Measurements from ENCODE around the gene BRIP1. TPM values are rescaled to one million over a fixed set of nuclear protein-coding genes. Genes with fewer than 3 reads are reported as not detected.
"Not testable (repeated sequence)": the region's sequence is repeated elsewhere in the genome, so short reads cannot be mapped to it uniquely, and the experiment has no call there.

The BRIP1 gene
- total RNA-seq, 2 donors from 2014 or later = 24.1 to 24.3 TPM

DNA sequence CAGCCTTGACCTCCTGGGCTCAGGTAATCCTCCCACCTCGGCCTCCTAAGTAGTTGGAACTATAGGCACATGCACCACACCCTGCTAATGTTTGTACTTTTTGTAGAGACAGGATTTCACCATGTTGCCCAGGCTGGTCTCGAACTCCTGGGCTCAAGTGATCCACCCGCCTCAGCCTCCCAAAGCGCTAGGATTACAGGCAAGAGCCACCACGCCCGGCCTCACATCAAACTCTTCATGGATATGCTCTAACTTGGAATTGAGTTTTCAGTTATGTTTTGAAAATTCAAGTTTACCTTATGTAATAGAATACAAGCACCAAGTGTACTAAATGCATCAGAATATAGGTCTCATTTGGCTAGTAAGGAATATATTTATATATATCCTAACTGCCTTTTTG lies 119.6 kb downstream of the BRIP1 start:
- Mint-ChIP-seq H3K27ac (no peak overlapping the region), H3K36me3 (peaks cover 28 to 52% of the 10 kb centered on the region in 2 donors)
- no peak for ATAC-seq

DNA sequence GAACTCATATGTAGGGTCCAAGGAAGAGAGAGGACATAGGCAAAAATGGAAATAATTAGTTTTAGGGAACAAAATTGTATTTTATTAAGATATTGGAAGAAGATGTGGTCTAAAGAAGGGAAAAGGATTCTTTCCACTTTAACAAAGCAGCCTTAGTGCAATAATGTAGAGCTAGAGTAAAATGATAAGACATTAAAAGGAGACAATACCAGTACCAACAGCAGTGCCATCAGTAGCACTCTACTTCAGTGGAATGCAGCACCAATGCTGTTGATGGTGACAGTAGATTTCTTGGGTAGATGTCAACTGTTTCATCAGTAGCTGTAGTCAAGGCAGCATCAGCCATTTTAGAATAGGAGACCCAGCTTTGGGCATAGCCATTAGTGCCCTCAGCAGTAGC lies 124.3 kb downstream of the BRIP1 start:
- Mint-ChIP-seq H3K27ac (no peak overlapping the region), H3K9me3 (peaks cover 5 to 10% of the 10 kb centered on the region in 2 donors), H3K36me3 (peaks cover 18 to 45% of the 10 kb centered on the region in 2 donors)
- DNase-seq (ENCODE audit: low spot score in 2 of 2) (no peak), ATAC-seq (no peak)

More for the DNA sequence above, 119.6 kb downstream of the BRIP1 start:
- H3K9me3 Mint-ChIP-seq = peaks cover 13 to 14% of the 10 kb centered on the region in 2 donors
- no peak for DNase-seq (ENCODE audit: low spot score in 2 of 2)

DNA sequence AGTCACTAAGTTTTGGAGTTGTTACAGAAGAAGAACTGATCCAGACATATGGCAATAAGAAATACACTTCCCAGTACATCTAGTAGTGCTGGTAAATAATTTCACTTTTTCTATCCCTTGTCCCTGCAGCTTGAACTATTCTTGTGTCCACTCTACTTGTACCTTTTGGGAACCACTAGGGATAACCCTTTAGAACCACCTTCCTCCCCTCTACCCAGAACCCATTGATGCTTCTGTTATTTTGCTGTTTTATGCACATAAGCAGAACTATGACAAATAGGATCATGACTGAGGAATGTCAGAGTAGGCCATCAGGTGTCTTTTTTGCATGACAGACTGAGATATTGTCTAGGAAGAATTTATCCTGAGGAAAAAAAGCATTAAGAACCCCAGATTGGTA lies 125.1 kb downstream of the BRIP1 start:
- no peak overlapping the region for H3K27ac Mint-ChIP-seq
- H3K9me3 Mint-ChIP-seq = peaks cover 5 to 10% of the 10 kb centered on the region in 2 donors
- DNase-seq (ENCODE audit: low spot score in 2 of 2) (no peak), ATAC-seq (no peak)
- peaks cover 18 to 45% of the 10 kb centered on the region in 2 donors for H3K36me3 Mint-ChIP-seq

DNA sequence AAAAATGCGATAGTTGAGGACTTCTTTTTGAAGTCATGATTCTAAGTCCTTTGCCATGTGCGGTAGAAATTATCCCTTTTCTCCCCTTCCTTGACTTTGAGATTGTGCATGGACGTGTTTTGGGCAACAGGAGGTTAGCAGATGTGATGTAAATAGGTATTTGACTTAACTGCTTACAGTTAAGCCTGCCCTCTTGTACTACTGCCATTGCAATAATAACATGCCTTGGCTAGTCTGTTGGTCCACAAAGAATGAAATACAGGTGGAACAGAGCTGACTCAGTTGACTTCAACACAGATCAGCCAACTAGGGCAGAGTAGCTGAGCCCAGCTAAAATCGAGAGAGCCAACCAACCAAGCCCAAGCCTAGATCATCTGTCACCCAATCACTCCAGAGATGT lies 125.5 kb downstream of the BRIP1 start:
- no peak overlapping the region for H3K27ac Mint-ChIP-seq
- ATAC-seq (no peak), DNase-seq (ENCODE audit: low spot score in 2 of 2) (no peak)
- H3K36me3 Mint-ChIP-seq = peaks cover 18 to 45% of the 10 kb centered on the region in 2 donors
- H3K9me3 Mint-ChIP-seq = peaks cover 5 to 10% of the 10 kb centered on the region in 2 donors

DNA sequence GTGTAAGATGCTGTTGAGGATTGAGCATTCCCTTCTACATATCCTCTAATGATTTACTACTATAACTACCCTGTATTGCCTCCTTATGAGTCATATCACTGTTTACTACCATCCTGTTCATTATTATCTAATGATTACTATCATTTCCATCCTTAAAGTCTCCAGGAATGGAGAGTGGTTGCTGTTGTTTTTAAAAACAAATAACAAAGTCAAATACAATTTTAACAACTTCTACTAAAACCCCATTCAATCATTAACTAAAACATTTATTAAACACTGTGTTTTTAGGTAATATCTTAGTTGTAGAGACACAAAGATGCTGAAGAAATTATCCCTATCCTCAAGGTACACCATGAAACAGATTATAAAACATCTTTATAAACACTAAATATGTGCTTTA lies 126.9 kb downstream of the BRIP1 start:
- H3K27ac Mint-ChIP-seq = no peak overlapping the region
- no peak for ATAC-seq

DNA sequence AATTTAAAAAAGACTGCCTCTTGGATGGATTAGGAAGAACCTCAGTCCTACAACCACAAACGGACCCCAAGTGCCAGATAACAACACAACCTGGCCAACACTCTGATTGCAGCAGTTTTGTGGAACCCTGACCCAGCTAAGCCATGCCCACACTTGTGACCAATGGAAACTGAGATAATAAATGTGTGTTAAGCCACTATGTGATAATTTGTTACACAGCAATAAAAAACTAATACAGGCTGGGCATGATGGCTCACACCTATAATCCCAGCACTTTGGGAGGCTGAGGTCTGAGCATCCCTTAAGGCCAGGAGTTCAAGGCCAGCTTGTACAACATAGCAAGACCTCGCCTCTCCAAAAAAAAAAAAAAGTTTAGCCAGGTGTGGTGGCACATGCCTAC lies 127.5 kb downstream of the BRIP1 start:
- ATAC-seq (no peak), DNase-seq (ENCODE audit: low spot score in 2 of 2) (no peak)
- H3K9me3 Mint-ChIP-seq = peaks cover 0 to 4% of the 10 kb centered on the region in 2 donors
- H3K27ac Mint-ChIP-seq = no peak overlapping the region
- H3K36me3 Mint-ChIP-seq = peaks cover 5 to 26% of the 10 kb centered on the region in 2 donors

More for the DNA sequence above, 126.9 kb downstream of the BRIP1 start:
- no peak for DNase-seq (ENCODE audit: low spot score in 2 of 2)
- Mint-ChIP-seq H3K9me3 (peaks cover 3 to 9% of the 10 kb centered on the region in 2 donors), H3K36me3 (peaks cover 11 to 33% of the 10 kb centered on the region in 2 donors)

DNA sequence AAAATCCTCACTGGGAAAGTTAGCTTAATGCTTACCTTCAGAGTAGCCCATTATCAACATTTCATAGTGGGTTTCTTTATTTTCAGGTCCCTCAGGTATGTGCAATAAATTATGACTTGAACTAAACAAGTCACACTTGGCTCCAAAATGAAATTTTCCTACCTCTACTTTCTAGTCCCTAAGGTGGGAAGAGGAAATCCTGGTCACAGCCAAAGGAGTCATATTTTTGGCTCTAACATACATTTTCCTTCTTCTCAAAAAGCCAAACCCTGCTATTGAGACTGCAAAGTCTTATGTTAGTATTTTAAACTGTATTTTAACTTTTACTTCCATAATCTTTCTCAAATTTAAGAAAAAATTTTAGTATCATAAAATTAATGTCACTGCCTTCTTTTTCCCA lies 128.9 kb downstream of the BRIP1 start:
- Mint-ChIP-seq H3K36me3 (peaks cover 5 to 16% of the 10 kb centered on the region in 2 donors), H3K27ac (no peak overlapping the region), H3K9me3 (peaks cover 0 to 4% of the 10 kb centered on the region in 2 donors)
- DNase-seq (ENCODE audit: low spot score in 2 of 2) (no peak), ATAC-seq (no peak)

DNA sequence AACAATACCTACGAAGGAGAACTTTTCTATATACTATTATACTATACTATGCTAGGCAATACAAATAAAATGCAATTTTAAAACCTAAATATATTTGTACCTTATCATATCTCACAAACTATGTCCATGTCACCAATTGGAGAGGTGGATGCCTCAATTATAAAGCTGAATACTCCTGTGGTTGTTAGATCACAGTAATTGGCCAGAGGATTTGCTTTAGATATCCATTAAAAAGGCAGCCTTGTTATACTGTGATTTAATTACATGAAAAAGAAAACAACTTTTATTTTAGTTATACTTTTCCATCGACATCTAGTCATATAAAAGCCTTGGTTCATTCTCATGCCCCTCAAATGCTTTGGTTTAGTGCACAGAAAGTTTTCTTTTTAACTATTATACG lies 129.3 kb downstream of the BRIP1 start:
- no peak overlapping the region for H3K27ac Mint-ChIP-seq
- ATAC-seq (no peak), DNase-seq (ENCODE audit: low spot score in 2 of 2) (no peak)
- peaks cover 0 to 4% of the 10 kb centered on the region in 2 donors for H3K9me3 Mint-ChIP-seq
- peaks cover 5 to 11% of the 10 kb centered on the region in 2 donors for H3K36me3 Mint-ChIP-seq

DNA sequence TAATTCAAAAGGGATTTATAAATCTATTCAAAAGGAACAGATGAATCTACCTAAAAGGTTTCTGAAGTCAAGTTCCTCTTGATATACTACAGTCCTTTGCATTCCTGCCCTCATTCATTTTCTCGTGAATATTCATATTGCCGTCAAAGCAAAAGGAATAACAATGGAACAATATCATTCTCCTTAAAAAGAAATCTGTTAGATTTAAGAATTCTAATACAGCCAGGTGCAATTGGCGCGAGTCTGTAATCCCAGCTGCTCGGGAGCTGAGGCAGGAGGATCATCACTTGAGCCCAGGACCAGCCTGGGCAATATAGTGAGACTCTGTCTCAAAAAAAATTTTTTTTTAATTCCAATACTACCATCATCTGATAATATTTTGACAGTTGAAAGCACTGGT lies 130.3 kb downstream of the BRIP1 start:
- ATAC-seq (no peak), DNase-seq (ENCODE audit: low spot score in 2 of 2) (no peak)
- Mint-ChIP-seq H3K36me3 (peaks cover 4 to 13% of the 10 kb centered on the region in 2 donors), H3K9me3 (peaks cover 0 to 4% of the 10 kb centered on the region in 2 donors), H3K27ac (no peak overlapping the region)

DNA sequence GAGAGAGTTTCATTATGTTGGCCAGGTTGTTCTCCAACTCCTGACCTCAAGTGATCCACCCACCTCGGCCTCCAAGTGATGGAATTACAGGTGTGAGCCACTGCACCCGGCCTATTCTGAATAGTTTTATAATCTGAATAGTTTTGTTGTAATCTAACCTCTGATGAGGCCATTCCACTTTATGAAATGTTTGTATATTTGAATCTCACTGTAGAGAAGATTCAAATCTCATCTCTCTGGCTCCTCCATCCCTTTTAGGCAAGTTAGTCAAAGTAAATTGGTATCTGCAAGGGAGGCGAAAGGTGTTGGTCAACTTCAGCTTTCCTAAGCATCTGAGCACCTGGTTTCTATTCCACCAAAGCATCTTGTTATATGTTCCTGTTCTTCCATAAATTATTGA lies 131.2 kb downstream of the BRIP1 start:
- DNase-seq (ENCODE audit: low spot score in 2 of 2) (no peak), ATAC-seq (no peak)
- Mint-ChIP-seq H3K36me3 (peaks cover 0 to 7% of the 10 kb centered on the region in 2 donors), H3K27ac (no peak overlapping the region), H3K9me3 (no peaks in the 10 kb centered on the region)

DNA sequence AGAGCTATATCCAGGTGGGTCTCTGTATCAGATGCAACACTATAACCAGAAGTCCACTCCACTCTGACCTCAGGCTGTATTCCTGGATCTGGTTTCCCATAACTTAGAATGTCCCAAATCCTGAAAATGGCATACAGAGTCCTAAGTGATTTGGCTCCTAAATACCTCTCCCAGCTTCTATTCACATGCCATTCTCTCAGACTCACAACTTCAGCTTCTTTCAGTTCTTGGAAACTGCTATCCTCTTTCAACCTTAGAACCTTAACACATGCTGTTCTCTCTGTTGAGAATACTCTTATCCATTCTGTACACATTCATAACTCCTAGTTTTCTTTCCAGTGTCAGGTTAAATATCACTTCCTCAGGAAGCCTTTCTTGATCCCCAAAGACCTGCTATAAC lies 132.0 kb downstream of the BRIP1 start:
- Mint-ChIP-seq H3K36me3 (peaks cover 0 to 7% of the 10 kb centered on the region in 2 donors), H3K9me3 (no peaks in the 10 kb centered on the region), H3K27ac (no peak overlapping the region)
- no peak for DNase-seq (ENCODE audit: low spot score in 2 of 2)
- ATAC-seq = no peak

DNA sequence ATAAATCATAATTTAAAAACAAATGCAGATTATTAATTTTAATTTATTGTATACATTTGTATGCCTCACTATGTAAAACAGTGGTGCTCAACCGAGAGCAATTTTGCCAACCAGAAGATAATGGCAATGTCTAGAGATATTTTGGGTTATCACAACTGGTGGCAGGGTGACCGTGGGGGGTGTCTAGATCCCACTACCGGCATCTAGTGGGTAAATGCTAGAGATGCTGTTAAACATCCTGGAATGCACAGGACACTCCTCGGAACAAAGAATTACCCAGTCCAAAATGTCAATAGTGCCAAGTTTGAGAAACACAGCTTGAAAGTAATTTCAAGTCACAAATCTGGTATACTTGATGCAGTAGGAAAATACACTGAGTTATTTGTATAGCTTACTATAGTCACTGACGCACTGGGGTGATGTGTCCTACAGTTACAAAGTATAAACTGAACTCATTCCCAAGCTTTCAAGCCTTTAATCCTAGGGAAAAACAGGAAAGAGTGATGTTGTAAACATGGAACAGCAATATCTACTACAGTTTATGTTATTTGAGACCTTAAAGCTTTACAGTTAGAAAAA lies 133.5 kb downstream of the BRIP1 start:
- no peak for DNase-seq (ENCODE audit: low spot score in 2 of 2)
- Mint-ChIP-seq H3K9me3 (no peaks in the 10 kb centered on the region), H3K27ac (no peak overlapping the region), H3K36me3 (peaks cover 0 to 7% of the 10 kb centered on the region in 2 donors)
- ATAC-seq = no peak

DNA sequence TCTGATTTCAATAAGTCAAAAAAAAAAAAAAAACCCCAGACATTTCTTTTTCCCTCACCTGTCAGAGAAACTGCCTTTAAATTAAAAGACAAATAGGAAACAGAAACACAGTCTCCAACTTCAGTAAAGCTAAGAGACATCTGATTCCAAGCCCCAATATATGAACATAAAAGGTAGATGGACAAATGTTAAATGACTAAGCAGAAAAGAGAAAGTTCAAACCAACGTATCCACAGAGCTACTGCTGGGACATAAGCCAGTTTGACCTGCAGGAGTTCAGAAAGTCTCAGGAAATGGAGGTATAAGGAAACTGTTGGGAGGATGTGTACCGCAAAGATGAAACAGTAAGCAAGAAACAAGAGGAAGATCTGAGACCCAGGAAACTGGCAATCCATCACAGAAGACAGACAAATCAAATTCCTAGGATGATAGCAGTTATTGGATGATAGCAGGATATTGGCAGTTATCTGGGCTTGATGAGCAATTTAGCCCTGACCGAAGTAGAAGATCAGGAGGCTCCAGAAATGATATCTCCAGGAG lies 135.0 kb downstream of the BRIP1 start:
- H3K36me3 Mint-ChIP-seq = peaks cover 0 to 7% of the 10 kb centered on the region in 2 donors

DNA sequence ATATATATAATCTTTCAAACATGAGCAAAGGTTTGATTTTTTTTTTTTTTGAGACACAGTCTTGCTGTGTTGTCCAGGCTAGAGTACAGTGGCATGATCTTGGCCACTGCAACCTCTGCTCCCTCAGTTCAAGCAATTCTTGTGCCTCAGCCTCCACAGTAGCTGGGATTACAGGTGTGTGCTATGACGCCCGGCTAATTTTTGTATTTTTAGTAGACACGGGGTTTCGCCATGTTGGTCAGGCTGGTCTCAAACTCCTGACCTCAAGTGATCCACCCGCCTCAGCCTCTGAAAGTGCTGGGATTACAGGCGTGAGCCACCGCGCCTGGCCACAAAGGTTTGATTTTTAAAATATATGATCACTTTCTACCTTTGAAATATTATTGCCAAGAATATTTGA lies 135.5 kb downstream of the BRIP1 start:
- H3K9me3 Mint-ChIP-seq; DNase-seq (ENCODE audit: low spot score in 2 of 2); ATAC-seq; H3K36me3 Mint-ChIP-seq: not testable (repeated sequence)
- peak overlapping the region in 1 of 2 donors; percentile 87 for H3K27ac Mint-ChIP-seq

More for the DNA sequence above, 135.0 kb downstream of the BRIP1 start:
- H3K9me3 Mint-ChIP-seq = no peaks in the 10 kb centered on the region
- DNase-seq (ENCODE audit: low spot score in 2 of 2) (no peak), ATAC-seq (no peak)
- H3K27ac Mint-ChIP-seq = no peak overlapping the region

DNA sequence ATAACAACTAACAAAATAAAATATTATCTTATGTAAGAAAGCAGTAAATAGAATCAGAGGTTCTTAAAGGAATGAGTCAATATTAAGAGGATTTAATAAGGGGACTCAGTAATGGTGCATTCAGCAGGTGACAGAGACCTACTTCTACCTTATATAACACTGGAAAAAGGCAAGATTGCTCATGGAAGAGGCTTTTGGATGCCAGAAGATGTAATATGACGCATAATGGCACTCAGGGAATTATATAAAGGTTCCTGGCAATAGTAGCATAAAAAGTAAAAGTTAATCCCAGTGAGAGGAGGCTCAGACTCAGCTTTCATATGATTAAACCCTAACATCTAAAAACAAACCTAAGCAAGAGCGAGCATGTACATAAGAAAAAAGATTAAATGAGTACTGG lies 136.4 kb downstream of the BRIP1 start:
- no peaks in the 10 kb centered on the region for H3K9me3 Mint-ChIP-seq
- H3K27ac Mint-ChIP-seq = no peak overlapping the region
- ATAC-seq (no peak), DNase-seq (ENCODE audit: low spot score in 2 of 2) (no peak)
- H3K36me3 Mint-ChIP-seq = peaks cover 0 to 7% of the 10 kb centered on the region in 2 donors

DNA sequence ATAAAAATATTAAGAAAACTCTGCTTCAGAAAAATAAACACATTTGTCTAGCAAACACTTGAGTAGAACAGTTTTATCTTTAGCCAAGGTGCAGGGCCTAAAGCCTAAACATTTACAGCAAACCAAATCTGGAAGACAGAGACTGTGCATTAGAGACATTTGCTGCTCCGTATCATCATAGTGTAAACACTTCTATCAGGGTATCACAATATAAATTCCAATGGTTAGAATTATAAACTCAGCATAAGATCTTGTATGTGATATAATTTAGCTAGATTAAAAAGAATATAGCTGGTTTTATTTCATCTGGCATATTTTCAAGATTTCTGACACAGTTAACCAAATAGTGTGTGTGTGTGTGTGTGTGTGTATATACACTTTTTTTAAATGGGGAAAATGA lies 138.6 kb downstream of the BRIP1 start:
- Mint-ChIP-seq H3K36me3 (peaks cover 0 to 7% of the 10 kb centered on the region in 2 donors), H3K9me3 (no peaks in the 10 kb centered on the region), H3K27ac (no peak overlapping the region)
- DNase-seq (ENCODE audit: low spot score in 2 of 2) (no peak), ATAC-seq (no peak)

DNA sequence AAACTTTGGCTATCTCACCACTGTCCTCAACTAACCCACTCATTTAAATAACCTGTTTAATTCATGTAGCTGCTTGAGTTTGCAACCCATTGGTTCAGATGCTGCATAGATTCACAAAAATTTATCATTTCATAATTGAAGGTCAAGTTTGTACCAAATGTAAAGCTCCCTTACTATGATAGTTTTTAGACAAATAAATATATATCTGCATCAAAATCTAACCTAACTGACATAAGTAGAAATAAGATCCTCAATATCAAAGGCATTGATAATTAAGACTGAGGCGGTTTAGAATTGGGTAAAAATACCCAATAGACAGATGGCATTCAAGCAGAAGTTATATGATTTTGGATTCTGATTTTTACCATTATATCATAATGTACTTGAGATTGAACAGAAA lies 139.4 kb downstream of the BRIP1 start:
- ATAC-seq = no peak
- H3K27ac Mint-ChIP-seq = no peak overlapping the region
- peaks cover 0 to 7% of the 10 kb centered on the region in 2 donors for H3K36me3 Mint-ChIP-seq
- no peaks in the 10 kb centered on the region for H3K9me3 Mint-ChIP-seq
- no peak for DNase-seq (ENCODE audit: low spot score in 2 of 2)

DNA sequence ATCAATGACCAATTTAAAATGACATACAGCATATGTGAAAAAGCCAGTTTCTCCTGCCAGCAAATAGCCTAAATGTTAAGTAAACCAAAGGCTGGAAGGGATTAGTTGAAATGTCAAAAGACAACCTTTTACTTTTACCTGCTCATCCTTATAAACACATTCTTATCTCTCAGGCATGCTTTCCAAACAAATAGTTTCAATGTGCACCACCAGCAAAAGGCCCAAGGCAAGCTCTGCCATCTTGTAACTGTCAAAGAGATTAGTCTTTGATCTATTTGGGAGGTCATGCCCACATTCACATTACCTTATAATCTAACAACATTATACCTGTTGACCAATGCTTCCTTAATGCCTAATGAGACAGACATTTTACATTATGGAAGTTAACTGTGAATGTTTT lies 140.1 kb downstream of the BRIP1 start:
- ATAC-seq (no peak), DNase-seq (ENCODE audit: low spot score in 2 of 2) (no peak)
- H3K27ac Mint-ChIP-seq = no peak overlapping the region
- H3K36me3 Mint-ChIP-seq = peaks cover 5 to 7% of the 10 kb centered on the region in 2 donors
- peaks cover under 1 to 5% of the 10 kb centered on the region in 2 donors for H3K9me3 Mint-ChIP-seq

Measured in activated naive CD4-positive, alpha-beta T cell treated with anti-CD3 and anti-CD28 coated beads, Interleukin-2, amount 50 U/mL, for 72 hours (primary cell).